HepG2 (cell line): ENCODE data around the gene SPAG9. TPM values are rescaled to one million over a fixed set of nuclear protein-coding genes. Genes with fewer than 3 reads are reported as not detected.

Experiments used
- CHD2 ChIP-seq: IDR thresholded peaks from 2 replicates; pipeline ENCODE4 v1.6.1; 2011; ENCODE audit warnings: low read depth, low read length, improper control_type of control experiment
- DRAP1 ChIP-seq: IDR thresholded peaks from 2 replicates; pipeline ENCODE4 v1.6.1; 2016; ENCODE audit warnings: missing genetic modification reagents, missing compliant biosample characterization
- ELK4 ChIP-seq: sonication (generic); formaldehyde crosslinking; IDR thresholded peaks from 2 replicates; pipeline ENCODE4 v1.9.0; 2021; ENCODE audit warnings: missing genetic modification reagents, borderline replicate concordance
- FOSL2 ChIP-seq: sonication (generic); formaldehyde crosslinking; IDR thresholded peaks from 2 replicates; pipeline ENCODE4 v1.4.0; 2020; ENCODE audit warnings: missing genetic modification reagents
- FOXA1 ChIP-seq, 2 experiments: fragments of 450-650 bp in 1 of 2; sonication (generic) in 1 of 2; formaldehyde crosslinking in 1 of 2; IDR thresholded peaks; 2 replicates each; pipeline versions ENCODE4 v1.4.0 to v1.6.1; 2016 to 2020; ENCODE audit warnings: missing genetic modification reagents in 1 of 2
- GMEB2 ChIP-seq: IDR thresholded peaks from 2 replicates; pipeline ENCODE4 v1.6.1; 2016; ENCODE audit warnings: missing biosample characterization, missing genetic modification reagents, low read depth
- JDP2 ChIP-seq: sonication (generic); formaldehyde crosslinking; IDR thresholded peaks from 2 replicates; pipeline ENCODE4 v1.8.1; 2022; ENCODE audit warnings: missing genetic modification reagents, borderline replicate concordance
- NFKB2 ChIP-seq: sonication (generic); formaldehyde crosslinking; IDR thresholded peaks from 2 replicates; pipeline ENCODE4 v1.4.0; 2020; ENCODE audit warnings: missing genetic modification reagents, borderline replicate concordance
- NFYB ChIP-seq: sonication (generic); formaldehyde crosslinking; IDR thresholded peaks from 2 replicates; pipeline ENCODE4 v1.4.0; 2020; ENCODE audit warnings: missing genetic modification reagents
- POGK ChIP-seq: sonication (generic); formaldehyde crosslinking; conservative IDR thresholded peaks from 2 replicates; pipeline ENCODE4 v1.8.0; 2022; ENCODE audit warnings: mild to moderate bottlenecking, moderate library complexity, missing genetic modification reagents
- POLR2G ChIP-seq: fragments of 200-400 bp; formaldehyde crosslinking; IDR thresholded peaks from 2 replicates; pipeline ENCODE4 v1.6.1; 2018; ENCODE audit warnings: mild to moderate bottlenecking, low read depth, low read length, moderate library complexity
- PPARG ChIP-seq: conservative IDR thresholded peaks from 2 replicates; pipeline ENCODE4 v1.6.1; 2016; ENCODE audit warnings: missing biosample characterization, missing genetic modification reagents
- PRPF4 ChIP-seq: fragments of 200-400 bp; formaldehyde crosslinking; IDR thresholded peaks from 2 replicates; pipeline ENCODE4 v1.6.1; 2016; ENCODE audit warnings: low read length, low read depth; ENCODE audit not compliant: poor library complexity, severe bottlenecking
- RXRB ChIP-seq: IDR thresholded peaks from 2 replicates; pipeline ENCODE4 v1.6.1; 2016; ENCODE audit warnings: borderline replicate concordance, missing genetic modification reagents, missing compliant biosample characterization
- SETDB1 ChIP-seq: sonication (generic); formaldehyde crosslinking; IDR thresholded peaks from 2 replicates; pipeline ENCODE4 v1.5.1; 2020; ENCODE audit warnings: missing genetic modification reagents, mild to moderate bottlenecking, borderline replicate concordance
- SNAPC2 ChIP-seq: sonication (generic); formaldehyde crosslinking; IDR thresholded peaks from 2 replicates; pipeline ENCODE4 v1.8.1; 2022; ENCODE audit warnings: mild to moderate bottlenecking, missing genetic modification reagents
- ZNF18 ChIP-seq: sonication (generic); formaldehyde crosslinking; IDR thresholded peaks from 2 replicates; pipeline ENCODE4 v1.8.0; 2022; ENCODE audit warnings: mild to moderate bottlenecking, missing genetic modification reagents; ENCODE audit not compliant: insufficient replicate concordance
- ZNF263 ChIP-seq: sonication (generic); formaldehyde crosslinking; IDR thresholded peaks from 2 replicates; pipeline ENCODE4 v1.4.0; 2020; ENCODE audit warnings: missing genetic modification reagents
- ZNF576 ChIP-seq: sonication (generic); formaldehyde crosslinking; IDR thresholded peaks from 2 replicates; pipeline ENCODE4 v1.4.0; 2020; ENCODE audit warnings: mild to moderate bottlenecking, missing genetic modification reagents
- ZNF597 ChIP-seq: sonication (generic); formaldehyde crosslinking; IDR thresholded peaks from 2 replicates; pipeline ENCODE4 v1.5.0; 2020; ENCODE audit warnings: missing genetic modification reagents
- polyA plus RNA-seq, 8 experiments: library from polyadenylated mRNA; depleted of rRNA in 3 of 8; stranded (reverse) in 7 of 8; unstranded in 1 of 8; fragments of >200 nt; fragmentation: Illumina TruSeq in 4 of 8; extraction: Trizol in 4 of 8; gene quantifications; 2 replicates each; pipeline versions ENCODE4 v1.2.1 to v1.2.3, GENCODE V29; 2011 to 2016; ENCODE audit warnings: low read depth in 4 of 8, missing spikeins in 1 of 8, mixed read lengths in 1 of 8; ENCODE audit not compliant: insufficient read depth in 1 of 8
- total RNA-seq, 5 experiments: library from RNA; depleted of rRNA; stranded (reverse); fragments of >200 nt; fragmentation: Illumina TruSeq; extraction: Trizol; gene quantifications; 2 replicates each; pipeline ENCODE4 v1.2.3, GENCODE V29; 2016; ENCODE audit warnings: low read depth in 1 of 5

SPAG9 gene
- total and polyA plus RNA-seq, 2 of the 13 experiments (the other 11 are each of a cell fraction or from before 2014, with no cell fraction given): 43.2 to 78.6 TPM

GRCh38 chr17:51153210-51154072 is 32.8 kb upstream of the SPAG9 start, which contains the start of gene NME1 (continued):
- peak; percentile 52 for TF ChIP-seq ZNF18 (CRISPR knock-in tag)
- TF ChIP-seq JDP2 (CRISPR knock-in tag): no peak
- peak; percentile 87 for TF ChIP-seq DRAP1 (CRISPR knock-in tag)
- peak; percentile 92 for TF ChIP-seq ZNF576 (CRISPR knock-in tag)
- TF ChIP-seq ZNF597: peak; percentile 25; the same call in 1 of the 2 replicates
- peak; percentile 96 for TF ChIP-seq FOSL2 (CRISPR knock-in tag)
- TF ChIP-seq SETDB1: no peak
- TF ChIP-seq RXRB (CRISPR knock-in tag): peak; percentile 92
- TF ChIP-seq POLR2G: peak; percentile 96
- TF ChIP-seq PPARG (CRISPR knock-in tag): peak; percentile 86; the same call in 1 of the 2 replicates
- no peak; the same call in none of the 2 replicates for TF ChIP-seq NFYB (CRISPR knock-in tag)
- no peak for TF ChIP-seq FOXA1 (IDR thresholded peaks at IDR 0.05)
- TF ChIP-seq FOXA1 (CRISPR knock-in tag; IDR thresholded peaks at IDR 0.05): peak; percentile 68; the same call in 1 of the 2 replicates
- peak; percentile 99 for TF ChIP-seq NFKB2
- 0 out of 2 replicates have a peak, but pooled peaks have one; percentile 49 for TF ChIP-seq ELK4 (CRISPR knock-in tag)
- peak; percentile 93 for TF ChIP-seq ZNF263 (CRISPR knock-in tag)
- TF ChIP-seq PRPF4: peak; percentile 68
- peak; percentile 32; the same call in 1 of the 2 replicates for TF ChIP-seq SNAPC2
- peak; percentile 34; the same call in 1 of the 2 replicates for TF ChIP-seq CHD2
- peak; percentile 72 for TF ChIP-seq GMEB2
- TF ChIP-seq POGK (CRISPR knock-in tag): peak; percentile 99
